ENCODE measurements around the gene KIF18A. TPM values are rescaled to one million over a fixed set of nuclear protein-coding genes. Genes with fewer than 3 reads are reported as not detected.

Gene KIF18A
- total and polyA plus RNA-seq, 2 of the 13 experiments (the other 11 are each of a cell fraction or from before 2014, with no cell fraction given), result 3.4 to 14.4 TPM

DNA sequence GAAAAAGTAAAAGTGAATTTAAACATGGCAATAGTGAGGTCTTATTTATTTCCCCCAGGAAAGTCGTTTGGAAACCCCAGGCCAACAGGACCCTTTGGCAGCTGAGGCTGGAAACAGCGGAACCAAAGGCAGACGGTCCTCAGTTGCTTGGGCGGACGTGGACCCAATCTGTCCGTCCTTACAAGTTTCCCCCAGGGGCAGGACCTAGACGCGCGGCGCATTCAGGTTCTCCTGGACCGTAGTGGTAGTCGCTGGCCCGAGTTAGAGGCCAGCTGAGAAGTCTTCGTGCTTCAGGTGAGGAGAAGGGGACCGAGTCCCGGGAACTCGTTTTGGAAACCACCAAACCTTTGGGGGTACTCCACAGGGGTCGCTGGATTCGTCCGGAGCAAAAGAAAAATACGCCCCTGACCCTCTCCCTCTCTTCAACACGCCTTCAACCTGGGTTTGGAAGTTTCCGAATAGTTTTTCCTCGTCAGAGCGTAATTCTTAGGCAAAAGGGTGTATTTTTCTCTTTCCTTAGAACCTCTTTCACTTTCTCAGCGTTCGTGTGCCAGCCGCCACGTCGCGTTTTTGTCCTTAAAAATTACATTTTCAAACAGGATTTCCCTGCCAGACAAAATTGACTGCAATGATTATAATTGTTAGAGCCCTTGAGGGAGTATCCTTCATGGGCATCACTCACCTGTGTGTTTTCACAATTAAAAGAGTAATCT, 2.3 kb upstream of the KIF18A start (continued):
- TF ChIP-seq ATF5 (CRISPR knock-in tag; IDR thresholded peaks at IDR 0.05; ENCODE audit: low read depth) (no peak), TRIM24 (CRISPR knock-in tag; IDR thresholded peaks at IDR 0.05) (no peak), ELF4 (CRISPR knock-in tag; IDR thresholded peaks at IDR 0.05; ENCODE audit: borderline replicate concordance) (no peak), POLR2AphosphoS5 (IDR thresholded peaks at IDR 0.05; ENCODE audit: low read depth, low read length) (peak; percentile 84), RFXAP (CRISPR knock-in tag; IDR thresholded peaks at IDR 0.05; ENCODE audit: borderline replicate concordance) (peak; percentile 93), ZNF724P (CRISPR knock-in tag; IDR thresholded peaks at IDR 0.05; ENCODE audit: borderline replicate concordance) (peak; percentile 40; the same call in 1 of the 2 replicates), ZNF652 (CRISPR knock-in tag; IDR thresholded peaks at IDR 0.05; ENCODE audit: borderline replicate concordance, low read depth) (peak; percentile 53; the same call in 1 of the 2 replicates), SOX6 (IDR thresholded peaks at IDR 0.05) (no peak), SOX6 (CRISPR knock-in tag; IDR thresholded peaks at IDR 0.05) (peak; percentile 67), ZNF883 (CRISPR knock-in tag; IDR thresholded peaks at IDR 0.05; ENCODE audit: not compliant biosample characterization) (peak; percentile 71), BCL6 (CRISPR knock-in tag; IDR thresholded peaks at IDR 0.05) (peak; percentile 51; the same call in 1 of the 2 replicates), ASH2L (IDR thresholded peaks at IDR 0.05; ENCODE audit: insufficient read length, low read depth, low read length) (peak; percentile 100), ZFAT (CRISPR knock-in tag; conservative IDR thresholded peaks at IDR 0.05) (peak; percentile 79), ZNF747 (CRISPR knock-in tag; IDR thresholded peaks at IDR 0.05; ENCODE audit: borderline replicate concordance) (no peak; the same call in 1 of the 2 replicates), ZNF101 (CRISPR knock-in tag; IDR thresholded peaks at IDR 0.05; ENCODE audit: borderline replicate concordance, low read depth) (no peak), ZNF274 (CRISPR knock-in tag; IDR thresholded peaks at IDR 0.05) (peak; percentile 27; the same call in 1 of the 2 replicates), ATF7 (IDR thresholded peaks at IDR 0.05) (no peak), ATF7 (CRISPR knock-in tag; IDR thresholded peaks at IDR 0.05) (no peak), FOSL1 (CRISPR knock-in tag; IDR thresholded peaks at IDR 0.05; ENCODE audit: borderline replicate concordance) (no peak), ZNF75D (CRISPR knock-in tag; IDR thresholded peaks at IDR 0.05; ENCODE audit: borderline replicate concordance) (0 out of 2 replicates have a peak, but pooled peaks have one; percentile 63), ZSCAN20 (CRISPR knock-in tag; IDR thresholded peaks at IDR 0.05; ENCODE audit: borderline replicate concordance) (peak; percentile 81; the same call in 1 of the 2 replicates), ZNF549 (CRISPR knock-in tag; IDR thresholded peaks at IDR 0.05) (no peak), SMC3 (IDR thresholded peaks at IDR 0.05; ENCODE audit: low read length) (no peak), NPAS2 (CRISPR knock-in tag; IDR thresholded peaks at IDR 0.05; ENCODE audit: borderline replicate concordance) (no peak)
- TF ChIP-seq, protein P1, sequence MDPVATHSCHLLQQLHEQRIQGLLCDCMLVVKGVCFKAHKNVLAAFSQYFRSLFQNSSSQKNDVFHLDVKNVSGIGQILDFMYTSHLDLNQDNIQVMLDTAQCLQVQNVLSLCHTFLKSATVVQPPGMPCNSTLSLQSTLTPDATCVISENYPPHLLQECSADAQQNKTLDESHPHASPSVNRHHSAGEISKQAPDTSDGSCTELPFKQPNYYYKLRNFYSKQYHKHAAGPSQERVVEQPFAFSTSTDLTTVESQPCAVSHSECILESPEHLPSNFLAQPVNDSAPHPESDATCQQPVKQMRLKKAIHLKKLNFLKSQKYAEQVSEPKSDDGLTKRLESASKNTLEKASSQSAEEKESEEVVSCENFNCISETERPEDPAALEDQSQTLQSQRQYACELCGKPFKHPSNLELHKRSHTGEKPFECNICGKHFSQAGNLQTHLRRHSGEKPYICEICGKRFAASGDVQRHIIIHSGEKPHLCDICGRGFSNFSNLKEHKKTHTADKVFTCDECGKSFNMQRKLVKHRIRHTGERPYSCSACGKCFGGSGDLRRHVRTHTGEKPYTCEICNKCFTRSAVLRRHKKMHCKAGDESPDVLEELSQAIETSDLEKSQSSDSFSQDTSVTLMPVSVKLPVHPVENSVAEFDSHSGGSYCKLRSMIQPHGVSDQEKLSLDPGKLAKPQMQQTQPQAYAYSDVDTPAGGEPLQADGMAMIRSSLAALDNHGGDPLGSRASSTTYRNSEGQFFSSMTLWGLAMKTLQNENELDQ (CRISPR knock-in tag; IDR thresholded peaks at IDR 0.05; ENCODE audit: borderline replicate concordance), result peak; percentile 83; the same call in 1 of the 2 replicates
- TF ChIP-seq, protein P2, sequence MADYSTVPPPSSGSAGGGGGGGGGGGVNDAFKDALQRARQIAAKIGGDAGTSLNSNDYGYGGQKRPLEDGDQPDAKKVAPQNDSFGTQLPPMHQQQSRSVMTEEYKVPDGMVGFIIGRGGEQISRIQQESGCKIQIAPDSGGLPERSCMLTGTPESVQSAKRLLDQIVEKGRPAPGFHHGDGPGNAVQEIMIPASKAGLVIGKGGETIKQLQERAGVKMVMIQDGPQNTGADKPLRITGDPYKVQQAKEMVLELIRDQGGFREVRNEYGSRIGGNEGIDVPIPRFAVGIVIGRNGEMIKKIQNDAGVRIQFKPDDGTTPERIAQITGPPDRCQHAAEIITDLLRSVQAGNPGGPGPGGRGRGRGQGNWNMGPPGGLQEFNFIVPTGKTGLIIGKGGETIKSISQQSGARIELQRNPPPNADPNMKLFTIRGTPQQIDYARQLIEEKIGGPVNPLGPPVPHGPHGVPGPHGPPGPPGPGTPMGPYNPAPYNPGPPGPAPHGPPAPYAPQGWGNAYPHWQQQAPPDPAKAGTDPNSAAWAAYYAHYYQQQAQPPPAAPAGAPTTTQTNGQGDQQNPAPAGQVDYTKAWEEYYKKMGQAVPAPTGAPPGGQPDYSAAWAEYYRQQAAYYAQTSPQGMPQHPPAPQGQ (CRISPR knock-in tag; IDR thresholded peaks at IDR 0.05; ENCODE audit: borderline replicate concordance), result no peak
